LHCN-M2 (cell line): ENCODE measurements around the gene DOCK2. TPM values are rescaled to one million over a fixed set of nuclear protein-coding genes. Genes with fewer than 3 reads are reported as not detected.

Experiments used
- DNase-seq: peaks from one replicate; pipeline ENCODE4 v3.0.0-alpha.2; 2012; ENCODE audit warnings: low read depth
- total RNA-seq: library from RNA; depleted of rRNA; stranded (reverse); fragments of >200 nt; gene quantifications from 2 replicates; pipeline ENCODE4 v1.2.3, GENCODE V29; 2014

Gene DOCK2
- total RNA-seq, 1 experiment from 2014 or later, result 6.1 TPM

DNA sequence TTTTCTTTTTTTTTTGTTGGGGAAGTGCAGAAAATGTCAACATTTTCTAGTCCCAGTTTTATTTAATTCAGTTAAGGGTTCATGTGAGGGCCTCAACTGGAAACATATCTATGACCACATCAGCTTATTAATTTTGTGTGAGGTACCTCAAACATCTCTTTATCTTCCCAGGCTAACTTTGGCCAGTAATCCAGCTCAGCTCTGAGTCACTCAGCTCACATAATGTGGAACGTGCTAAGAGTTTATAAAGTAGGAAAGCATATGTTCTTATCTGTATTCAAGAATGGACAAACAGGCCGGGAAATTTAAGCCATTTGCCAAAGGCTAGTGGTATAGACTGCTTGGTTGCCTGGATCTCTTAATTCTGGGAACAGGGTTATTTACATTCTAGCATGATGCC lies 224.9 kb downstream of the DOCK2 start:
- peak; percentile 72 for DNase-seq

DNA sequence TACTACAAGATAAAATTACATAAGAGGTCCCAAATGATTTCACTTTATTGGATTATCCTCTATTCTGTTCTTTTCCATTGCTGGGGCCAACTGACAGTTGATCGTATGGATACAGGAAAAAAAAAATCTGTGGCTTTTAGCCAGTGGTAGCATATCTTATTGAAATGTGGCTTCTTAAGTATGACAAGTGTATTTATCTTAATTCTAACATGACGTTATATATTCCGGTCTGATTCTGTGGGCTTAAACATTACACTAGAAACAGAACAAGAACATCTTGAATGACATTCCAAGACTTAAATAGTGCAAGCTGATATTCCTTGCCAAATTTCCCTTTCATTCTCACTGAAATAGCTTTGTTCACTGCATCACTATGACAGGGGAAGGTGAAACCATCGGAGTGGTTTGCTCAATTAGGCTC lies 225.3 kb downstream of the DOCK2 start:
- no peak for DNase-seq

DNA sequence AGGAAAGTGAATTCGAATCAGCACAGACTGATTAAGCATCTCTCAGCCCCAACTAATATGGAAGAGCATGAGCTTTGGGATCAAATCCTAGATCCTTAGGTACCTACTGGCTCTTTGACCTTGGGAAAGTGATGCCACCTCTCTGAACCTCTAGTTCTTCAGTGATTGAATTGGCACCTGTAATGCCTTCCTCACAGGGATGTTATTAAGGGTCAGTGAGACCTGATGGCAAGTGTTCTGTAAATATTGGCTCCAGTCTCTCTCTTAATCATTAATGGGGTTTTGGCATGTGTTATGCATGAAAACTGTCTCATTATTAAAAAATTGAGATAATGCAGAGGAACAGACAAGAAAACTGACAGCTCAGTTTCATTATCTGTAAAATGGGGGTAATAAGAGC lies 227.4 kb downstream of the DOCK2 start:
- DNase-seq, result no peak

DNA sequence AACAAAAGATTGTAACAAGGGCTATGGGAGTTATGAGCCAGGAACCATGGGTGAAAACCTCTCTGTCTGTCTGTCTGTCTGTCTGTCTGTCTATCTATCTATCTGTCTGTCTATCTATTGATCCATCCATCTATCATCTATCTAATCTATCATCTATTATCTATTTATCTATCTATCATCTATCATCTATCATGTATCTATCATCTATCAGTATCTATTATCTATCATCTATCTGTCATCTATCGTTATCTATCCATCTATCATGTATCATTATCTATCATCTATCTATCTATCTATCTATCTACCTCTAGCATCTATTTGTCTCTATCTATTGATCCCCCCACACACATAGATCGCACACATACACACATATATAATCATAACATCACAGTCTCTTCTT lies 230.3 kb downstream of the DOCK2 start:
- no peak for DNase-seq

DNA sequence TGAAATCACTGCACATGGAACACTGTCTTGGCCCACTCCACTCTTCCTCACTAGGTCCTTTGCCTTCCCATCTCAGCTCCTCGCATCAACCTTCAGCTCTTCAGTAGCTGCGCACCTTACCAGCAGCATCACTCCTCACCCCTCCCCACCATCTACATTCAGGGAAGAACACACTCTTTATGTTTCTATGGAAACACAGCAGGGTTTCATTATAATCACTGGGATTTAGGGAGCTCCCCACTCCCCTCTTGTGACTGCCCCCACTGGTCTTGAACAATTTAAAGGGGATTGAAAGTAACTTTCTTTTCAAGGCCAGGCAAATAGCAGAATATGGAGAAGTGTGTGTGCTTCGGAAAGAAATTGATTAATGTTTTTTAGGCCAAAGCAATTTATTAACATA lies 232.0 kb downstream of the DOCK2 start:
- no peak for DNase-seq

DNA sequence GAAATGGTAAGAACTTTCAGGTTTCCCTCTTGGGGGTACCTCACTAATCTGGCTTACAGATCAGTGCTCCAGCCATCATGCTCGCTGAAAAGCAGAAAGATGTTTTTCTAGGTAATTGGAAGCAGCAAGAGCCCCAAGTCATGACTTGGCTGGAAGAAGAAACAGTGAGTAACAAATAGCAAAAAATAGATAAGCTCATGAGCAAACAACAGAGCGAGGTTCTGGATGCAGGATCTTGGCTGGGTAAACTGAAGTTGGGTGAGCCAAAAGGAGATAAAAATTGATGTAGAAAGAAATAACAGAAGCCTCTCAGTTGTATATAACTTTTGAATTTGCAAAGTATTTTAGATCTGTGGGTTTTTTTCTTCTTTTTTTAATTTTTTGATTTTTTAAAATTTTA lies 233.1 kb downstream of the DOCK2 start:
- no peak for DNase-seq

DNA sequence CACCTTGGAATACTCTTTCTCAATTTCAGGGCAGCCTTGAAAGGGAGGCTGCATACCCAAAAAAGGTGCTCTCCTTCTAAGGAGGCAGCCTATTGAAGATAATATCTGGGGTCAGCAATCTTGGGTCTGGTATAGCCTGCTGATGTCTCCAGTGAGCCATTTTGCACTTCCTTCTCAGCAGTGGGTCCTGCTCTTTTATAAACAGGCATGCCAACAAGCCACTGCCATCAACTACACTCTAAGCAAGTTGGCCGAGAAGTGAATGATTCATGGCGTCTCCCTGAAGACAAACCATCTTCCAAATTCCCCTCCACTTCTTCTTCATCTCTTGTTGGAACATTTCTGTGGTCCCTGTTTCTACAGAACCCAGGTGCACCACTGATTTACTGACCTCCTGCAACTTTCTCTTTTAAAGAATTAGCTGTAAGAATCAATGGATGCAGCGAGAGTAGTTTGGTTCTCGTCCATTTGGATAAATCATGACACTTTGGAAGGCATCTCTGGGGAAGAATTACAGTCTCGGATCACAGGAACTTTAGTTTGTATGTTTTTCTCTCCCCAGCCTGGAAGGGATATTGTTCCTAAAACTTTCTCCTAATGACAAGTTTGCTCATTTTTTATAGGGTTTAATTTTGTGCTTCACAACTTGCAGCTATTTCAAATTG lies 234.9 kb downstream of the DOCK2 start:
- DNase-seq, result no peak

DNA sequence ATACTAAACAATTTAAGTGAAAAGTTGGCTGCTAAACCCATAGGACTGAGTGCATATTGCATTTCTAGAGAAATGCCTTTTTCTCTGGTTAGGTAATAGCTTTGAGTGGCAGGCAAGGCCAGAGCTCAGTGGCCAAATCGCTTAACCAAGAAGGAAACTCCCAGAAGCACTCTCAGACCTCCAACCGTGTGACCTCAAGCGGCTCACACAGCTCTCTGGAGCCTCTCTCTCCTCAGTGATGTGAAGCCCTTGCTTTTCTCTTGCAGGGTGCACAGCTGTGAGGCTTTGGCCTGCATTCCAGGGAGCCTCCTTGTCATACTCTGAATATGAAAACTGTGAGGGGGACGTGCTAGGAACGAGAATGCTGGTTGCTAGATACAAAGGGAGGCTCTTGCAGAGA lies 236.6 kb downstream of the DOCK2 start:
- DNase-seq, result peak; percentile 5

DNA sequence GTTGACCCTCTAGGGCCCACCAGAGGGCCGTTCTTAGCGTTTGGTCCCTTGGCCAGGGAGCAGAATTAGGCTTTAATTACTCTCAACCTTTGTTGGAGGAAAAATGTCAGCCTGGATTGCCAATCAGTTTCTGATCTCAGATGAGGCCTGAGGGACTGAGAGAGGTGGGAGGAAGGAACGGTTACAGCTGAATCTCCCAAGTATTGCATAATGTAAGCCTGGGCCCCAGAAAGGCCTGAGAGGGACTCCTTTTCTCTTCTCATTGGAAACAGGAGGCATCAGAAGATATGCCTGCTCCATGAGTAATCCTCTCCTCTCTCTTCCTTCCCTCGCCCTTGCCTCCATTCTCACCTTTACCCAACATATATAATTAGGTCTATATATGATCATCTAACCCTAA lies 237.5 kb downstream of the DOCK2 start:
- DNase-seq, result no peak

DNA sequence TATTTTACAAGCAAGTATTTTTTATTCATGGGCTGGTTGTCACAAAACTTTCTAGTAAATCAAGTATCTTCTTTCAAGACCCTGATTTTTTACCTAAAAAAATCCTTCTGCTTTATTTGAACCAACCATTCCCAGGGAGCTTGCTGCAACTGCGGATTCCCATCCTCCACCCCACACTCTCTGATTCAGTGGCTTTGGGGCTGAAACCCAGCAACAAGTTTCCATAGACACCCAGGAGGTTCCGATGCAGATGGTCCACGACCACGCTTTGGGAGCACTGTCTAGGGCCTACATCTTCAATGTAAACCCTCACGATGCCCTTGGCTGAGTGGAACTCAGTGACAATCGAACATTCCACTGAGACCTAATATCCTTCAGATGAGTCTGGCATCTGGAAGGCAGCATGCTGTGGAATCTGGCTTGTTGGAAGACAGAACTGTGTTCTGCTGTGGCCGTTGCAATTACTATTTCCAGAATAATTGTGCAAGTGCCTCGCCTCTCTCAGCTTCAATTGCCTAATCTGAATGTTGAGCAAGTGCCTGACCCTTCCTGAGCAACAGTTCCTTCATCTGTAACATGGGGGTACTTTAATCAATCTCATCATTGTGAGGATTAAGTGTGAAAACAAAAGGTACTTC lies 238.1 kb downstream of the DOCK2 start:
- DNase-seq, result peak; percentile 10

DNA sequence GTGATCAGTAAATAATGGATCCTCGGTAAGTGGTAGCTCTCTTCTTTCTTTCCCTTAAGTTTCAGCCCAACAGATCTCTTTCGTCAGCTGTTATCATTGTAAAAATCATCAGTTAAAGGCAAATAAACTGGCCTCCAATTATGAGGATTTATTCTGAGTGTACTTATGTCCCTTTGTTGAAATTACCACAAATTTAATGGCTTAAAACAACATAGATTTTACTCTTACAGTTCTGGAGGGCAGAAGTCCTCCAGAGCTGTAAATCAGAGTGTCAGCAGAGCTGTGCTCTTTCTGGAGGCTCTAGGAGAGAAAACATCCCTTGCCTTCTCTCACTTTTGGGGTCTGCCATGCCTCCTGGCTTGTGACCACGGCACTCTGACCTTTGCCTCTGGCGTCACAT lies 238.7 kb downstream of the DOCK2 start:
- DNase-seq, result no peak

DNA sequence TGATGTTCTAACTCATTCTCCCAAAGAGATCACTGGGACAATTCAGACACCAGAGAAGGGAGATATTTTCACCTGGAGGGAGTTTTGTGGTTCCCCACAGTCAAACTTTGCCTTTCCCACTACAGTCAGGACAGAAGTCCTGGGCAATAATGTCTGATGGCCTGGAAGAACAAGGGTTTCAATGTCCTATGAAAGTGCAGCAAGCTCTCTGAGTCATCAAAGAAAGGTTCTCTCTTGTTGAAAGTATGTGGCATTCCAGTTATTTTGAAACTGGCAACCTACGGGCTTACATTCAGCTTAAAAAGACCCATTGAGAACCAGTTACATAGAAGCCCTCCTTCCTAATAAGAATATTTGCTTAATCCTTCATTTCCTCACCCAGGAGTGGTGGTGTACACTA lies 239.3 kb downstream of the DOCK2 start:
- peak; percentile 25 for DNase-seq

DNA sequence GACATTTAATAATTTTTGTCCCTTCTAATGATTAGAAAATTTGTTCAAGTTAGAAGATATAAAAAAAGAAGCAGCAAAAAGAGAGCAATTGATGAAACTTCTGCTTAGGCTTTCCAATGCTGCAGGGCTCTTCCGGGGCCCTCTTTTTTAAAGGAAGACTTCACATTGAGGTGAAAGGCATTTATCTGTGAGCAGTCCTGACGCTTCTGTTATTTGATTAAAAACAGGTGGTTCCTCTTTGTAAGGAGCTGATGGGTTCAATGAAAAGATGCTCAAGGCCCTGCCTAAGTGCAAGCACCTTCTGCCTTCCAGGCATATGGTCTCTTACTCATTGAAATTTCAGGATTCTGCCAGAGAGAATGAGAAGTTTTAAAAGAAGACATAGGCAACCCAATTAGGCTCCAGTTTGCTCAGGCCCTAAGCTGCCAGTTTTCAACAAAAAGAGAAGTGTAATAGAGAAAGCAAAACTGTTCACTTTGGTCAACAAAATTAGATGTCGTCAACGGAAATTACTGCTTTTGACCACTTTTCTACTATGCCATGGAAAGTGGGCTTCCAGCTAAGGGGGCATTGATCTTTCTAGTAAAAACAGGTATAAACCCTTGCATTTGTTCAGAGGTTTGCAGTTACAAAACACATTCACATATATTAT lies 243.1 kb downstream of the DOCK2 start:
- no peak for DNase-seq

DNA sequence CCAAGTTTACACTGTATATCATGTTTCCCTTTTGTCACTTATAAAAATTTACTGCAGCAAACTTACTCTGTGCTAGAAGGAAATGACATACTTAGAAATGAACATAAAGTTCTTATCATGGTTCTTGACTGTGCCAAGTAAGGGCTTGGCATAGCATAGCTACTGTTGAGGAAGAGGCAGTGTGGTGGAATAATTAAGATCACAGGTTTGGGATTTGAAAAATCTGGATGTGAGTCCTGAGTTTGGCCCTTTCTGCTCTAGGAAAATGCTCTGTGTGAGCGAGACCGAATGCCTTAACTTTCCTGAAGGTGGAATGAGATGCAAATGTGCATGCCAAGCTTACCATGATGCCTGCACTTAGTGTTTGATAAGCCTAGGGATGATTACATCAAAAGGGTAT lies 243.7 kb downstream of the DOCK2 start:
- DNase-seq, result no peak

DNA sequence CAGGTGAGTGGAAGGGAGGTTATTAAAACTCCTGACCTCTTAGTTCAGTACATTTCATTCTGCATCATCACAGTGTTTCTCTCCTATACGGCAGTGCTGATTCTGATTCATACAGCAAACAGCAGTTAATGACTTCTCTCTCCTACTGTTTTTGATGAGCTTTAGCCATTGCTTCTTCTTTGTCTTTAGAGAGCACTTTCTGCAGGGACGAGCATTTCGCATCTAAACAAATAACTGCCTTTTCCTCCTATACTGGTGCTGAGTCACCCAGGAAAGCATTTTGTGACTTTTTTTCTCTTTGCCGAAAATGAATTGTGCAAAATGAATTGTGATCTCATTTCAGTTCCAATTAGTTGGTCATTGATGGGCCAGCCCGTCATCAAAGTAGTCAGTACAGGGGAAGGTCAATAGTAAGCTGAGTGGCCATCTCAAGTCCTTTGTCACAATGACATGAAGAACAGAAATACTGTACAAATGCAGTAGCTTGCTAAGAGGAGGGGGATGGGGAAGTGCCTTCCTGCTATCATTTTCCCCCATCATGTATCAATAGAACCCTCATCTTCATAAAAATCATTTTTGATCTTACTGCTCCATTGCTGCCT lies 244.7 kb downstream of the DOCK2 start:
- no peak for DNase-seq

DNA sequence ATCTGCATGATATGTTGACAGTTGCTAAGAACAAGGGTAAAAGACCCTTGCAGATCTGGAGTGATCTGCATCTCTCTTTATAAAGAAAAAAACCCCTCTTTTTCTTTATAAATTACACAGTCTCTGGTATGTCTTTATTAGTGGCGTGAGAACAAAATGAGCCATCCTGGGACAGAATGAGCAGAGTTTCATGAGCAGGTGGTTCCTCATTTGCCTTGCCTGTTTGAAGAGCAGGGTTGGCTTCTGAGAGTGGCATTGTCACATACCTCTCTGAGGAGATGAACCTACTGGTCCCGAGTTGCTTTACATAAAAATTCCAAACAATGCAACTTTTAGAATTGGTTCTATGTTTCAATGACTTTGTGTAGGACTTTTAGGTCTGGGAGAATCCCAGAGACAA lies 249.0 kb downstream of the DOCK2 start:
- DNase-seq, result no peak

DNA sequence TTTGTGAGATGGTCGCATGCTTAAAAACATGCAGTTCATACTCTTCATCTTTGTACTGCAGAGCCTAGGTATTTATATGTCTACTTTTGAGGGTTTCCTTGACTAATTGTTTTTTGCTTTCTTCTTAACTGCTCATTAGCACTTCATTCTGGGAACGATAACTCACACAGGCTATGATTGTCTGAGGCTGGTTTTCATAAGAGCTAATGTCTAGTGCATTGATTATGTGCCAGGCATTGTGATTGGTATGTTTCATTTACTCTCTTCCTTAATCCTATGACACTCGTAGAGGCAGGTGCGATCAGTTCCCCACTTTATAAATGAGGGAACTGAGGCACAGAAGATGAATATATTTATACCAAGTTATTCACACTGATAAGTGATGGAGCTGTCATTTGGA lies 249.6 kb downstream of the DOCK2 start:
- no peak for DNase-seq

DNA sequence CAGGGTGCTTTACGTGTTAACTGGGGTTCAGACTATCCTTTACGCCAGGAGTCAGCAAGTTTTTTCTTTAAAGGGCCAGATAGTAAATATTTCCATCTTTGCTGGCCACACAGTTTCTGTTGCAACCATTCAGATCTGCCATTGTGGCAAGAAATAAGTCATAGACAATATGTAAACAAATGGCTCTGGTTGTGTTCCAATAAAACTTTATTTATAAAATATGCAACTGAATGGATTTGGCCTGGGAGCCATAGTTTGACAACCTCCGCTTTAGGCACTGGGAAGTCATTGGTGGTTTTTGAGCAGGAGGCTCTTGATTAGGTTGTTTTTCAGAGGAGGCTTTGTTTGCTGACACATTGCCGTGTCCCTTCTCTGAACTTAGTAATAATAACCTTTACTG lies 252.5 kb downstream of the DOCK2 start:
- no peak for DNase-seq

DNA sequence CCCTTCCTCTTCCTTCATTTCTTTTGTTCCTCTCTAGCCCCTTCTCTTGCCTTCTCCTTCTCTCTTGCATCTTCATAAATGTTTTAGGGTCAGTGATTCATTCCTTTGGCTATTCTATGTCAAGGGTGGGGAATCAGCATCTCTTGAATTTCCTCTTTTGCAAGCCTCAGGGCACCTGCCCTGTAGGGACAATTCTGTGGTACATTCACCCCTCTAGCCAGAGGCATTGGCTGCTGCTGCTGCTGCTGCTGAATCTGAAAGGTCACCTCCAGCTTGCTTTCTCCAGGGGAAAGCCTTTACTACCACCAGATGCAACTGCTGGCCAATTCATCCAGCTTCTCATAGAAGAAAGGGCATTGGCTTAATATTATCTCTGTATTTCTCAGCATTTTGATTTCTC lies 255.9 kb downstream of the DOCK2 start:
- DNase-seq, result peak; percentile 13

DNA sequence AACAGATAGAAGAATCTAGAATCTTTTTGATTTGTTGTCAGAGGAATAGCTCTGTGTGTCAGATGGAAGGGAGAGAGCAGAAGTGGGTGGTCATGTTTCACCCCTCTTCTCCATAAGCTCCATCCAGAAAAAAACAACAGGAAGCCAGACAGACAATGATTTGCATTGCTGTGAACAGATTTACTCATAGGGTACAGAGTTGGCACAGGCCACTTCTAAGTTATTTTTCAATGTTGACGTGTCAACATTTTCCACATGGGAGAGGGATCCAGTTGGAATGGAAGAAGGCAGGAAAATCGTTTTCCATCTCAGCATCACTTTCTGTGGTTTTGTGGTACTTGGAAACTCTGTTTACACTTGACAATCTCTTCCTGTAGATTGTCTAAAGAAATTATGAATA lies 256.5 kb downstream of the DOCK2 start:
- peak; percentile 18 for DNase-seq

DNA sequence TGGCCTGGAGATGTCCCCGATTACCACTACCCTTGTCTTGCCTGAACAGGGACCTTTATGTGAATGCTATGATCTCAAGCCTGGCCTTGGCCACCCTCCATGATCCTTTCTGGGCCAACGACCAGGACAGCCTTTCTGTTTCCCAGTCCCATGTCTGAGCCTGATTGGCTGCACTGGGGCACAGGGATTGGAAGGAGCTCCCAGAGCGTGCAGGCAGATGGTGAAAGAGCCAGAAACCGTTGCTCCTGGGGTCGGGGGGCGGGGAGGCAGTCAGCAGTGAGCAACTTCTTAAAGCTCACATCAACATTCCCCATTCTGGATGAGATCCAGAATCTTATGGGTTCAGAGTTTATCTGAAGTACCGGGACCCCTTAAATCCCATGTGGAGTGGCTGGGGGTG lies 258.9 kb downstream of the DOCK2 start:
- no peak for DNase-seq

DNA sequence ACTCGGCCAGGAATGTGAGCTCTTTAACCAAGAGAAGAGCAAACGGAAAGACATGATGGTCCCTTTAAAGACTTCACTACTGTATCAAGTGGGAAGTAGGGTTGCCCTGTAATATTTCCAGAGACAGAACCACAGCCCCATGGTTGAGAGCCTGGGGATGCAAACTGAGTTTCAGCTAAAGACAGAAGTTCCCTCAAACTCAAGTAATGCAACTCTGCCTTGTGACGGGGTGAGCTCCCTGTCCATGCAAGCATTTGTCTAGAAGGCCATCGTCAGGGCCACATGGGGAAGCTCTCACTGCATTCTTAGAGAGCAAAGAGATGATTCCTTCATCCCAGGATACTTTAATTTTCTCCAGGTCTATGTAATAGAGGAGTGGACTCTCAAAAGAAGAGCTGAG lies 260.4 kb downstream of the DOCK2 start:
- no peak for DNase-seq

DNA sequence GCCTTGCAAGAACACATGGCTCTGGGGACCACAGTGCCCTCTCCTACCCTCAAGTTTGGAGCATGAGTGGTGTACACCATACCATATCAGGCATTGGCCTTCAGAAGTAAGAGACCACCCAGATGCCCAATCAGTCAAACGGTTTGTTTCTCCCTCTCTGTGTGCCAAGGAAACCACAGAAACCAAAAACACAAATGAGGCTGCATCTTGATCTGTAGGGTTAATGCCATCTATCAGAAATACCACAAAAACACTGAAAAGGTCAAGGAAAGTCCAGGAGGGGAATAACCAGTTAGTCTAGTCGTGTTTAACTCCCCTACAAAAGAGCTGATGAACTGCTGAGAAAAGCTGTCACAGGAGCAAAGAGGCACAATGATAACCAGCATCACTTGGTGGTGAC lies 264.8 kb downstream of the DOCK2 start:
- no peak for DNase-seq
